Adrenal gland (tissue), 12 donors: ENCODE measurements around the gene TAS2R42. TPM values are rescaled to one million over a fixed set of nuclear protein-coding genes. Genes with fewer than 3 reads are reported as not detected.

ENCODE experiments used
- DNase-seq, 7 donors: peaks; one replicate each; pipeline ENCODE4 v3.0.0-alpha.2; 2019 to 2020
- H3K27ac ChIP-seq, 5 donors: fragments of 200-600 bp; sonication (generic) in 4 of 5; 1 replicate in 3 of 5; 2 replicates in 2 of 5; pipeline versions ENCODE4 v1.5.1 to v1.8.0; 2016 to 2020; ENCODE audit warnings: mild to moderate bottlenecking in 1 of 5
- H3K27me3 ChIP-seq: fragments of 200-600 bp; 2 replicates; pipeline ENCODE4 v1.8.0; 2021
- H3K36me3 ChIP-seq, 2 donors: fragments of 200-600 bp; replicated peaks in 1 of 2; 1 replicate in 1 of 2; 2 replicates in 1 of 2; pipeline versions ENCODE4 v1.5.1 to v1.8.0; 2018 to 2022
- H3K4me1 ChIP-seq, 2 donors: fragments of 200-600 bp; replicated peaks in 1 of 2; 1 replicate in 1 of 2; 2 replicates in 1 of 2; pipeline versions ENCODE4 v1.5.1 to v1.8.0; 2018 to 2021
- H3K4me3 ChIP-seq, 4 donors: fragments of 200-600 bp; sonication (generic) in 3 of 4; one replicate each; pipeline ENCODE4 v1.5.1; 2016 to 2018
- H3K9me3 ChIP-seq, 3 donors: fragments of 200-600 bp; sonication (generic) in 1 of 3; replicated peaks in 1 of 3; 1 replicate in 2 of 3; 2 replicates in 1 of 3; pipeline versions ENCODE4 v1.5.1 to v1.8.0; 2016 to 2021
- CTCF ChIP-seq, 6 experiments: fragments of 450-650 bp in 4 of 6; fragments of 200-600 bp in 2 of 6; sonication (generic) in 1 of 6; IDR thresholded peaks; 1 replicate in 5 of 6; 2 replicates in 1 of 6; pipeline versions ENCODE4 v1.5.1 to v1.8.0; 2016 to 2021; ENCODE audit warnings: antibody characterized with exemption in 6 of 6, mild to moderate bottlenecking in 2 of 6, moderate library complexity in 1 of 6
- POLR2A ChIP-seq, 2 donors: fragments of 450-650 bp; IDR thresholded peaks; one replicate each; pipeline ENCODE4 v1.6.1; 2017; ENCODE audit warnings: antibody characterized with exemption in 2 of 2, mild to moderate bottlenecking in 2 of 2, moderate library complexity in 1 of 2
- WGBS, 4 donors: extraction: QIAGEN DNeasy Blood & Tissue Kit in 2 of 4; methylation state at CpG; one replicate each; pipeline versions ENCODE4 v1.1.5 to v1.1.7; 2013 to 2017; 5-methylcytosine and 5-hydroxymethylcytosine counted together
- intact Hi-C, 2 donors: fragments of 100-400 bp; cut with DNase I; formaldehyde crosslinking; loops; one replicate each; pipeline versions ENCODE4 v1.14.1 to v1.15.0; 2022 to 2023
- polyA plus RNA-seq, 3 donors: library from polyadenylated mRNA; stranded (reverse); fragments of 200-250 nt in 2 of 3; fragments of 350-450 nt in 1 of 3; fragmentation: Illumina TruSeq in 1 of 3; extraction: RNeasy Lipid Tissue Mini Kit (QIAGEN cat#74804) in 1 of 3; gene quantifications; one replicate each; pipeline ENCODE4 v1.2.3, GENCODE V29; 2013 to 2014
- total RNA-seq, 9 donors: library from RNA; depleted of rRNA in 4 of 9; stranded (reverse); fragments of >200 nt in 4 of 9; fragments of 120-200 nt in 1 of 9; fragmentation: NEBNext Ultra II Directional in 1 of 9; extraction: Animal tissue kit (Norgen Biotek cat#: 25700) in 1 of 9; gene quantifications; one replicate each; pipeline versions ENCODE4 v1.1.0 to v1.2.4, GENCODE V29; 2013 to 2023
- donor health status: healthy with polysubstance abuse.
- donor health status: Bipolar disorder and iron deficiency.
- donor health status: DM: yes; HTN: yes; CAD: no.
- donor health status: DM: no; HTN: no; CAD: no.
- donor health status: DM: no; HTN: no; CAD: no.
- donor health status: DM: yes; HTN: yes; CAD: no.

The TAS2R42 gene
- total and polyA plus RNA-seq, 12 donors, result not detected

- TF ChIP-seq CTCF (IDR thresholded peaks at IDR 0.05) (no peak), POLR2A (IDR thresholded peaks at IDR 0.05) (no peak)
- no peaks in the 10 kb centered on the region for H3K9me3 ChIP-seq
- H3K36me3 ChIP-seq, result no peaks in the 10 kb centered on the region
- H3K27me3 ChIP-seq, result no peaks in the 10 kb centered on the region
- intact Hi-C loops, result no loop called here
- H3K4me3 ChIP-seq, result no peak overlapping the region
- DNase-seq, result no peak
- peaks cover 1 to 25% of the 10 kb centered on the region in 2 donors for H3K4me1 ChIP-seq
- whole genome bisulfite sequencing, 4 donors, result 95 to 100% (median 97%) methylated on average over 1 of the region's 1 CpG
- no peak overlapping the region for H3K27ac ChIP-seq
Measured at GRCh38 chr12:11162502-11162901, 24.2 kb downstream of the TAS2R42 start.

GRCh38 chr12:11158885-11159444 lies 27.8 kb downstream of the TAS2R42 start:
- Histone ChIP-seq H3K27me3 (no peaks in the 10 kb centered on the region), H3K9me3 (peaks cover 0 to 7% (median 0%) of the 10 kb centered on the region in 3 donors), H3K36me3 (no peaks in the 10 kb centered on the region), H3K4me3 (no peak overlapping the region), H3K4me1 (peaks cover 0 to 11% of the 10 kb centered on the region in 2 donors), H3K27ac (no peak overlapping the region)
- intact Hi-C loops, result no loop called here
- no peak for TF ChIP-seq CTCF (IDR thresholded peaks at IDR 0.05)
- TF ChIP-seq POLR2A (IDR thresholded peaks at IDR 0.05), result no peak
- no peak for DNase-seq
- 40 to 52% (median 46%) methylated on average over 5 of the region's 5 CpGs for WGBS, 4 donors

- H3K4me3 ChIP-seq, result no peak overlapping the region
- peaks cover 0 to 21% of the 10 kb centered on the region in 2 donors for H3K4me1 ChIP-seq
- TF ChIP-seq POLR2A (IDR thresholded peaks at IDR 0.05), result no peak
- no peak for TF ChIP-seq CTCF (IDR thresholded peaks at IDR 0.05)
- 96 to 100% (median 99%) methylated on average over 1 of the region's 1 CpG for WGBS, 4 donors
- H3K36me3 ChIP-seq, result no peaks in the 10 kb centered on the region
- no peak overlapping the region for H3K27ac ChIP-seq
- DNase-seq, result no peak
- no peaks in the 10 kb centered on the region for H3K27me3 ChIP-seq
- intact Hi-C loops, result no loop called here
- peaks cover 0 to 7% (median 0%) of the 10 kb centered on the region in 3 donors for H3K9me3 ChIP-seq
Measured at GRCh38 chr12:11154400-11154925, 32.3 kb downstream of the TAS2R42 start.

GRCh38 chr12:11152725-11153124 lies 34.0 kb downstream of the TAS2R42 start:
- intact Hi-C loops, result no loop called here
- TF ChIP-seq CTCF (IDR thresholded peaks at IDR 0.05), result no peak
- no peak for TF ChIP-seq POLR2A (IDR thresholded peaks at IDR 0.05)
- WGBS, 4 donors, result 67 to 97% (median 88%) methylated on average over 2 of the region's 2 CpGs
- DNase-seq, result no peak
- H3K27me3 ChIP-seq, result no peaks in the 10 kb centered on the region
- H3K36me3 ChIP-seq, result no peaks in the 10 kb centered on the region
- no peak overlapping the region for H3K27ac ChIP-seq
- H3K9me3 ChIP-seq, result peaks cover 0 to 7% (median 0%) of the 10 kb centered on the region in 3 donors
- H3K4me1 ChIP-seq, result peaks cover 0 to 10% of the 10 kb centered on the region in 2 donors
- H3K4me3 ChIP-seq, result no peak overlapping the region
